HepG2 (cell line): ENCODE measurements around the gene GAR1. TPM values are rescaled to one million over a fixed set of nuclear protein-coding genes. Genes with fewer than 3 reads are reported as not detected.

Source experiments
- FOXO1 ChIP-seq: sonication (generic); formaldehyde crosslinking; IDR thresholded peaks from 2 replicates; pipeline ENCODE4 v1.4.0; 2020; ENCODE audit warnings: missing genetic modification reagents
- HMG20A ChIP-seq: IDR thresholded peaks from 2 replicates; pipeline ENCODE4 v1.6.1; 2016; ENCODE audit warnings: borderline replicate concordance
- NFYB ChIP-seq: sonication (generic); formaldehyde crosslinking; IDR thresholded peaks from 2 replicates; pipeline ENCODE4 v1.4.0; 2020; ENCODE audit warnings: missing genetic modification reagents
- NR3C1 ChIP-seq: sonication (generic); formaldehyde crosslinking; IDR thresholded peaks from 2 replicates; pipeline ENCODE4 v1.4.0; 2020; ENCODE audit warnings: missing genetic modification reagents
- PHB2 ChIP-seq: fragments of 450-650 bp; IDR thresholded peaks from 2 replicates; pipeline ENCODE4 v1.6.1; 2018; ENCODE audit not compliant: partially characterized antibody
- RAD21 ChIP-seq: fragments of 450-650 bp; formaldehyde crosslinking; IDR thresholded peaks from 2 replicates; pipeline ENCODE4 v1.5.0; 2020; ENCODE audit warnings: mild to moderate bottlenecking
- RBM39 ChIP-seq: fragments of 200-400 bp; formaldehyde crosslinking; IDR thresholded peaks from one replicate; pipeline ENCODE4 v1.6.1; 2018; ENCODE audit warnings: antibody characterized with exemption, mild to moderate bottlenecking, low read depth, low read length; ENCODE audit not compliant: poor library complexity, severe bottlenecking
- TFDP1 ChIP-seq: IDR thresholded peaks from 2 replicates; pipeline ENCODE4 v1.6.1; 2016; ENCODE audit warnings: missing compliant biosample characterization, missing genetic modification reagents, borderline replicate concordance
- ZC3H4 ChIP-seq: sonication (generic); formaldehyde crosslinking; IDR thresholded peaks from 2 replicates; pipeline ENCODE4 v1.4.0; 2020; ENCODE audit warnings: missing genetic modification reagents, borderline replicate concordance
- ZMYM4 ChIP-seq: sonication (generic); formaldehyde crosslinking; IDR thresholded peaks from 2 replicates; pipeline ENCODE4 v1.8.1; 2023; ENCODE audit warnings: mild to moderate bottlenecking, missing genetic modification reagents
- ZNF318 ChIP-seq: sonication (generic); formaldehyde crosslinking; IDR thresholded peaks from 2 replicates; pipeline ENCODE4 v1.4.0; 2020; ENCODE audit warnings: mild to moderate bottlenecking, missing genetic modification reagents
- ZNF331 ChIP-seq: sonication (generic); formaldehyde crosslinking; IDR thresholded peaks from 2 replicates; pipeline ENCODE4 v1.4.0; 2020; ENCODE audit warnings: missing genetic modification reagents
- ZNF609 ChIP-seq: sonication (generic); formaldehyde crosslinking; IDR thresholded peaks from 2 replicates; pipeline ENCODE4 v1.4.0; 2020; ENCODE audit warnings: mild to moderate bottlenecking, missing genetic modification reagents, borderline replicate concordance
- ZSCAN29 ChIP-seq: sonication (generic); formaldehyde crosslinking; conservative IDR thresholded peaks from 2 replicates; pipeline ENCODE4 v1.4.0; 2020; ENCODE audit warnings: mild to moderate bottlenecking, missing genetic modification reagents
- polyA plus RNA-seq, 8 experiments: library from polyadenylated mRNA; depleted of rRNA in 3 of 8; stranded (reverse) in 7 of 8; unstranded in 1 of 8; fragments of >200 nt; fragmentation: Illumina TruSeq in 4 of 8; extraction: Trizol in 4 of 8; gene quantifications; 2 replicates each; pipeline versions ENCODE4 v1.2.1 to v1.2.3, GENCODE V29; 2011 to 2016; ENCODE audit warnings: low read depth in 4 of 8, missing spikeins in 1 of 8, mixed read lengths in 1 of 8; ENCODE audit not compliant: insufficient read depth in 1 of 8
- total RNA-seq, 5 experiments: library from RNA; depleted of rRNA; stranded (reverse); fragments of >200 nt; fragmentation: Illumina TruSeq; extraction: Trizol; gene quantifications; 2 replicates each; pipeline ENCODE4 v1.2.3, GENCODE V29; 2016; ENCODE audit warnings: low read depth in 1 of 5

Gene GAR1
- total and polyA plus RNA-seq, 2 of the 13 experiments (the other 11 are each of a cell fraction or from before 2014, with no cell fraction given), result 11.3 to 11.4 TPM

GRCh38 chr4:109815151-109816081, at the start of gene GAR1 (continued):
- TF ChIP-seq NR3C1 (CRISPR knock-in tag) (no peak), HMG20A (CRISPR knock-in tag) (no peak), ZC3H4 (CRISPR knock-in tag) (no peak), ZNF318 (CRISPR knock-in tag) (no peak), TFDP1 (CRISPR knock-in tag) (peak; percentile 41; the same call in 1 of the 2 replicates), FOXO1 (CRISPR knock-in tag) (peak; percentile 13; the same call in 1 of the 2 replicates), PHB2 (no peak), RAD21 (CRISPR knock-in tag) (0 out of 2 replicates have a peak, but pooled peaks have one; percentile 30), ZNF331 (CRISPR knock-in tag) (peak; percentile 68; the same call in 1 of the 2 replicates), NFYB (CRISPR knock-in tag) (peak; percentile 28; the same call in 1 of the 2 replicates), ZSCAN29 (CRISPR knock-in tag) (no peak), RBM39 (no peak), ZMYM4 (CRISPR knock-in tag) (peak; percentile 90), ZNF609 (CRISPR knock-in tag) (no peak)
